Activated T-helper 1 cell treated with anti-CD3 and anti-CD28 coated beads, Interleukin-12 subunit alpha, Interleukin-12 subunit beta, Interleukin-2, Interleukin-4 antibody, amounts not matched to agents 30 ng/mL and 10 ng/mL and 1 ng/mL, durations not matched to agents 14 hours and 24 hours and 36 hours (primary cell): ENCODE data around the gene PCSK5. TPM values are rescaled to one million over a fixed set of nuclear protein-coding genes. Genes with fewer than 3 reads are reported as not detected.

Experiments
- DNase-seq: peaks from one replicate; pipeline ENCODE4 v3.0.0; 2021; ENCODE audit warnings: low spot score
- H3K27ac Mint-ChIP-seq: one replicate; pipeline ENCODE4 v1.8.0; 2021; ENCODE audit warnings: mild to moderate bottlenecking, mixed read lengths
- H3K27me3 Mint-ChIP-seq: one replicate; pipeline ENCODE4 v1.8.0; 2022; ENCODE audit warnings: mild to moderate bottlenecking, moderate library complexity, mixed read lengths; ENCODE audit not compliant: insufficient read depth
- H3K36me3 Mint-ChIP-seq: one replicate; pipeline ENCODE4 v1.8.0; 2021; ENCODE audit warnings: low read depth, mixed read lengths
- H3K4me1 Mint-ChIP-seq: one replicate; pipeline ENCODE4 v1.8.0; 2021; ENCODE audit warnings: low read depth, mixed read lengths
- H3K4me3 Mint-ChIP-seq: one replicate; pipeline ENCODE4 v1.8.0; 2021; ENCODE audit warnings: mild to moderate bottlenecking, moderate library complexity, mixed read lengths
- H3K9me3 Mint-ChIP-seq: one replicate; pipeline ENCODE4 v1.8.0; 2021; ENCODE audit warnings: mixed read lengths
- intact Hi-C: fragments of 100-400 bp; cut with micrococcal nuclease; formaldehyde crosslinking; loops from one replicate; pipeline ENCODE4 v1.15.1; 2024
- total RNA-seq: library from RNA; stranded (reverse); gene quantifications from 2 replicates; pipeline ENCODE4 v1.2.3, GENCODE V29; 2022

Gene PCSK5
- total RNA-seq, 1 donor from 2014 or later, result 3.3 TPM

DNA sequence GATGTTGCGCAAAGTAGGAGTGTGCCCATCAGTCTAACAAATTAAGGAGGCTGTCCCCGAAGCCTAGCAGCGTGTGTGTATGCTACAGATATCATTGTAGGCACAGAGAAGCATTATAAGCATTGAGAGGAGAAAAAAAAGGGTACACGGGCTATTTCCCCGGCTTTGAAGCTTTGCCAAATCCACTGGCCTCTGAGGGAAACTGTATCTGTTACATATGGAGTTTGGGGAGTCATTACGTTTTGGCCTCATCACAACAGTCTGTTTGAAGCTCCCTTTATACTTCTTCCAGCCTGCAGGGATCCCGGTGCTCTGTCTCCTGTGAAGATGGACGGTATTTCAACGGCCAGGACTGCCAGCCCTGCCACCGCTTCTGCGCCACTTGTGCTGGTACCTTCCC lies 297.8 kb downstream of the PCSK5 start:
- intact Hi-C loops, result no loop called here
- Mint-ChIP-seq H3K27ac (no peak overlapping the region), H3K9me3 (peaks cover 5% of the 10 kb centered on the region), H3K4me3 (no peak overlapping the region), H3K27me3 (no peaks in the 10 kb centered on the region), H3K36me3 (peaks cover 28% of the 10 kb centered on the region), H3K4me1 (peaks cover 22% of the 10 kb centered on the region)
- no peak for DNase-seq

DNA sequence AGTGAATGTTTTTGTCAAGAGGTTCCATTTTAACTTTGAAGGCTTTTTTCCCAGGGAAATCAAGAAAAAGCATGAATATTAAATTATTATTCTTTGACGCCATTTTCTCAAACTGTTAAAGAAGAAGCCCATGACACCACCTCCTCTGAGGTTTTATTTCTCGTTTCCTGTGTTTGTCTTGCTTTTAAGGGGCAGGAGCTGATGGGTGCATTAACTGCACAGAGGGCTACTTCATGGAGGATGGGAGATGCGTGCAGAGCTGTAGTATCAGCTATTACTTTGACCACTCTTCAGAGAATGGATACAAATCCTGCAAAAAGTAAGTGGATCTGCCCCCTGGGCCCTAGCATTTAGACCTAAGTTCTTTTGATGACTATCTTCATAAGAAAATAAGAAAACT lies 298.4 kb downstream of the PCSK5 start:
- peaks cover 5% of the 10 kb centered on the region for H3K9me3 Mint-ChIP-seq
- no peak overlapping the region for H3K4me3 Mint-ChIP-seq
- peaks cover 17% of the 10 kb centered on the region for H3K4me1 Mint-ChIP-seq
- H3K36me3 Mint-ChIP-seq, result peaks cover 27% of the 10 kb centered on the region
- no peak overlapping the region for H3K27ac Mint-ChIP-seq
- DNase-seq, result no peak
- H3K27me3 Mint-ChIP-seq, result no peaks in the 10 kb centered on the region
- intact Hi-C loops, result no loop called here

DNA sequence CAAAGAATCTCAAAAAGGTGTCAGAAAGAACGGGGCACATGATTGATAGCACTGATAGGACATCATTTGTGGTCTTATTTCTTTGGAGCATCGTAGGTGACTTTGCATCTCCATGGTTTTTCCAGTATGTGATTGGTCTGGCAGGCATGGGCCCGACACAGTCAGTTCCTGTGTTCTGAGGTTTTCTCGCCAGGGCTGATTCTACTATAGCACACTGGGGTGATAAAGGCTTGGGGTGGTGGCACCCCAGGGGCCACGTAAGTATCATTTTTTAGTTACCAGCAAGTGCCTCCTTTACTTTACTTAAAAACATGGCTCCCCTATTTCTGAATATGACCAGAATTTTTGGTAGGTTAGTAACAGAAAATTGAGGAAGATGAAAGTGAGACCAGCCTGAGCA lies 301.0 kb downstream of the PCSK5 start:
- Mint-ChIP-seq H3K4me3 (no peak overlapping the region), H3K9me3 (no peaks in the 10 kb centered on the region), H3K36me3 (peaks cover 20% of the 10 kb centered on the region), H3K27me3 (no peaks in the 10 kb centered on the region), H3K27ac (no peak overlapping the region), H3K4me1 (no peaks in the 10 kb centered on the region)
- intact Hi-C loops, result no loop called here
- no peak for DNase-seq

DNA sequence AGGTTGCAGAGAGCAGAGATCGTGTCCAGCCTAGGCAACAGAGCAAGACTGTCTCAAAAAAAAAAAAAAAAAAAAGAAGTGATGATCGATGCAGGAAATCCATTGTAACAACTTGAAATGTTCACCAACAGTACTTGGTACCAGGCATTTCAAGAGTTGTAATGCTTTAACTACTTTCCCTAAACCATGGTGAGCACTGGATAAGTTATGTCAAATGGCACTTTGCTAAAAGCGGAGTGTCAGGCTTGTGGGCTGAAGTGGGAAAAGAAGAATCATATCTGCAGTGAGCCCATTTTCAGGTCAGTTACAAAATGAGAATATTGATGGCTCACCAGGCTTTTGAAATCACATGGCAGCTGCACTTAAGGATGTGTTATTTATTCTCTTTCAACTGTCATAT lies 301.5 kb downstream of the PCSK5 start:
- H3K4me3 Mint-ChIP-seq, result no peak overlapping the region
- DNase-seq, result no peak
- no peak overlapping the region for H3K27ac Mint-ChIP-seq
- intact Hi-C loops, result no loop called here
- no peaks in the 10 kb centered on the region for H3K9me3 Mint-ChIP-seq
- no peaks in the 10 kb centered on the region for H3K27me3 Mint-ChIP-seq
- peaks cover 17% of the 10 kb centered on the region for H3K36me3 Mint-ChIP-seq
- no peaks in the 10 kb centered on the region for H3K4me1 Mint-ChIP-seq

DNA sequence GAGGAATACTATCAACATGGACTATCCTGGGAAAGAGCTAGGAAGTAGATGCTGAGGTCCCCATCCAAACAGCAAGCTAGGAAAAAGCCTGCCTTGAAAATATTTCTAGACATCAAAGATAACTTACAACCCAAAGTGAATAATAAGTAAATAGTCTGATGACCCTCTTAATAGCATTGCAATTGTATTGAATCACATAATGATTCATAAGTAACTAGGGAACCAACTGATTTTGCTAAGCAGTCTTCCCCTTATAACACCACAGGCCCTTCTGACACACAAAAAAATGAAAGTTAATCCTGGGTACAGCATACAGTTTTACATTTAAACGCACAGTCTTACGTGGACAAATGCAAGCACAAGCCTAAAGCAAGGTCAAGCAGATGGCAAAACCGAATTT lies 304.4 kb downstream of the PCSK5 start:
- H3K27ac Mint-ChIP-seq, result no peak overlapping the region
- no peaks in the 10 kb centered on the region for H3K4me1 Mint-ChIP-seq
- intact Hi-C loops, result no loop called here
- H3K27me3 Mint-ChIP-seq, result no peaks in the 10 kb centered on the region
- H3K36me3 Mint-ChIP-seq, result peaks cover 13% of the 10 kb centered on the region
- no peak for DNase-seq
- no peak overlapping the region for H3K4me3 Mint-ChIP-seq
- H3K9me3 Mint-ChIP-seq, result no peaks in the 10 kb centered on the region

DNA sequence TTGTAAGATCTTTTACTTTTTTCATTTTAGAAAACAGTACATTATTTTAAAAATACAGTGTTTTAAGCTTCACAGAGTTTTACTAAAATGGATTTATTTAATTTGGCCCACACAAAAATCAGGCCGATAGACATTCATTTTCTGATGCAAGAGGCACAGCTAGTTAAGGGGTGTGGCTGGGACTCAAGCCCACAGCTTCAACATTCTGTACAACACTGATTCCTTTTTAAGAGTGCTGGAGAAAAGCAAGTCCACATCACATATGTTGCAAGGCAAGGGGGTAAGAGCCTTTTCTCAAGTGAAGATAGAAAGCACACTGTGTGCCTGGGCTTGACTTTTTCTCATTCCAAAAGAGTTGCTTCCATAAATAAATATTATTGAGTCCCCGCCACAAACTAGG lies 307.9 kb downstream of the PCSK5 start:
- H3K4me1 Mint-ChIP-seq, result no peaks in the 10 kb centered on the region
- no peak overlapping the region for H3K27ac Mint-ChIP-seq
- no peaks in the 10 kb centered on the region for H3K9me3 Mint-ChIP-seq
- H3K36me3 Mint-ChIP-seq, result peaks cover under 1% of the 10 kb centered on the region
- intact Hi-C loops, result no loop called here
- H3K27me3 Mint-ChIP-seq, result no peaks in the 10 kb centered on the region
- H3K4me3 Mint-ChIP-seq, result no peak overlapping the region
- DNase-seq, result no peak

DNA sequence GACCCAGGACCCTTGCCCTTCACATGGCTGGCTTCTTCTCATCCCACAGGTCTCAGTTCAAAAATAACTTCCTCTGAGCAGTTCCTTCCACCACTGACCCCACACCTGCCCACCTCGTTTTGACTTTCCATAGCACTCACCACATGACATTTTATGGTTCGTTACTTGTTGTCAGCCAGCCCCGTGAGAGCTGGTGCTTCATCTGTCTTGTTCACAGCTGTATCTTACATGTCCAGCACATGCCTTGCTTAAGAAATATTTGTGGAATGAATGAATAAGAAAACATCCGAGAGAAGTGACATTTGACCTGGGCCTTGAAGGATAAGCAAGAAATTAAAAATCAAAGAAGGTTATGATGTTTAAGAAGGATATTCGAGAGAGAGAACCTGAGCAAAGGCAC lies 309.8 kb downstream of the PCSK5 start:
- no peak overlapping the region for H3K4me3 Mint-ChIP-seq
- no peak for DNase-seq
- no peaks in the 10 kb centered on the region for H3K4me1 Mint-ChIP-seq
- no peaks in the 10 kb centered on the region for H3K9me3 Mint-ChIP-seq
- intact Hi-C loops, result no loop called here
- no peaks in the 10 kb centered on the region for H3K36me3 Mint-ChIP-seq
- H3K27ac Mint-ChIP-seq, result no peak overlapping the region
- peaks cover 4% of the 10 kb centered on the region for H3K27me3 Mint-ChIP-seq

DNA sequence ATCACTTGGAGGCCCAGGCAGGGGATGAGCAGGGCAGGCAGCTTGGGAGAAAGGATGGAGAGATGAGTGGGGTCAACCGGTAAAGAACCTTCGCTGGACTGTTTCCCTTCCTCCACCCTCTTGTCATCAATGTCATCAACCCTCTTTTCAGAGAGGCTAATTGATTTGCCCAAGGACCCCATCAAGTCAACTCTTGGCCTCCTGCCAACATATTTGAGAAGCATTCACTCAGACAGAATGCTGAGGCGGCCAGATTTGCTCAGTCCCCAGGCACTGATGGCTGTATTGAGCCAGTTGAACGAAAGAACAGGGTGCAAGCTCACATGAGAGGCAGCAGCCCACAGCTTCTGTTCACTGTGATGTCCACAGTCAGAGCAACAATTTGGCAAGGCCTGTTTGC lies 310.3 kb downstream of the PCSK5 start:
- Mint-ChIP-seq H3K36me3 (no peaks in the 10 kb centered on the region), H3K4me3 (no peak overlapping the region), H3K4me1 (no peaks in the 10 kb centered on the region), H3K27me3 (peaks cover 4% of the 10 kb centered on the region), H3K9me3 (no peaks in the 10 kb centered on the region), H3K27ac (no peak overlapping the region)
- intact Hi-C loops, result no loop called here
- no peak for DNase-seq

DNA sequence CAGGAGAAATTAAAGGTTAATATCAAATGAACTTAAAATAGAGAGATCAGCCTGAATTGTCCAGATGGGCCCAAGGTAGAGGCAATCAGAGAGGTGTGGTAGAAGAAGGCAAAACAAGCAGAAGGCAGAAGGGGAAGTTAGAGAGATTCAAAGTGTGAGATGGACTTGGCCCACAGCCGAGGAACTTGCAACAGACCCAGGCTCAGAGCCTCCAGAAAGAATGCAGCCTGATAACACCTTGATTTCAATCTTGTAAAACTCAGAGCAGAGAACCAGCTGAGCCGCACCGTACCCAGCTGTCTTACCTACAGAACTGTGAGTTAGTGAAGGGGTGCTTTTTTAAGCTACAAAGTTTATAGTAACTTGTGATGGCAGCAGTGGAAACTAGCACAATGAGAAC lies 312.9 kb downstream of the PCSK5 start:
- peaks cover 7% of the 10 kb centered on the region for H3K27me3 Mint-ChIP-seq
- H3K4me1 Mint-ChIP-seq, result no peaks in the 10 kb centered on the region
- no peak overlapping the region for H3K4me3 Mint-ChIP-seq
- intact Hi-C loops, result no loop called here
- H3K36me3 Mint-ChIP-seq, result no peaks in the 10 kb centered on the region
- DNase-seq, result no peak
- H3K9me3 Mint-ChIP-seq, result no peaks in the 10 kb centered on the region
- H3K27ac Mint-ChIP-seq, result no peak overlapping the region

DNA sequence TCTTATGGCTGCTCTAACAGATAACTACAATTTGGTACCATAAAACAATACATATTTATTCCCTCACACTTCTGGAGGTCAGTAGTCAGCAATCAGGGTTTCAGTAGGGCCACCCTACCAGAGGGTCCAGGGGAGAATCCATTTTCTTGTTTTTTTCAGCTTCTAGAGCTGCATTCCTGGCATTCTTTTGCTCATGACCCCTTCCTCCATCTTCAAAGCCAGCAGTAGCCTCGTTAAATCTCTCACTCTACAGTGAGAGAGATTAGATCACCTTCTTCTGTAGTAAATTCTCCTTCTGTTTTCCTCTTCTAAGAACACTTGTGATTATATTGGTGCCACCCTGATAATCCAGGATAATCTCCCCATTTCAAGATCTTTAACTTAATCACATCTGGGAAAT lies 316.3 kb downstream of the PCSK5 start:
- intact Hi-C loops, result no loop called here
- no peak overlapping the region for H3K4me3 Mint-ChIP-seq
- H3K4me1 Mint-ChIP-seq, result no peaks in the 10 kb centered on the region
- H3K9me3 Mint-ChIP-seq, result no peaks in the 10 kb centered on the region
- H3K27ac Mint-ChIP-seq, result no peak overlapping the region
- H3K36me3 Mint-ChIP-seq, result no peaks in the 10 kb centered on the region
- no peak for DNase-seq
- peaks cover 15% of the 10 kb centered on the region for H3K27me3 Mint-ChIP-seq

DNA sequence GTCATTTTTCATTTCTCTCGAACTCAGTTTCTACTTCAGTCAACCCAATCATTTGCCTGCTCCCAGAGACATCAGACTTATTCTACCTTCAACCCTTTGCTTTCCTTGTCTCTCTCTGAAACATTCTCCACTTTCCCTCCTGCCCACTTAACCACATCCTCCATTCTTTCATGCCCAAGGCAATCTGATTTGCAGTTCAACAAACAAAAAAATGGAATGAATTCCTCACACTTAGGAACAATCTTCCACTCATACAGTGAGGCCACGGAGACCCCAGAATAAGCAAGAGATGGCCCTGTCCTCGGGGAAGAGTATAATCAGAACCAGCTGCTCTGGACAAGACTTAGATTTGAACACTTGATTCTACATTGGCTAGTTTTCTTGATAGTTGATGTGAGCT lies 323.3 kb downstream of the PCSK5 start:
- peaks cover 10% of the 10 kb centered on the region for H3K27me3 Mint-ChIP-seq
- H3K36me3 Mint-ChIP-seq, result no peaks in the 10 kb centered on the region
- intact Hi-C loops, result no loop called here
- H3K9me3 Mint-ChIP-seq, result no peaks in the 10 kb centered on the region
- no peak for DNase-seq
- H3K4me1 Mint-ChIP-seq, result no peaks in the 10 kb centered on the region
- no peak overlapping the region for H3K27ac Mint-ChIP-seq
- H3K4me3 Mint-ChIP-seq, result no peak overlapping the region

DNA sequence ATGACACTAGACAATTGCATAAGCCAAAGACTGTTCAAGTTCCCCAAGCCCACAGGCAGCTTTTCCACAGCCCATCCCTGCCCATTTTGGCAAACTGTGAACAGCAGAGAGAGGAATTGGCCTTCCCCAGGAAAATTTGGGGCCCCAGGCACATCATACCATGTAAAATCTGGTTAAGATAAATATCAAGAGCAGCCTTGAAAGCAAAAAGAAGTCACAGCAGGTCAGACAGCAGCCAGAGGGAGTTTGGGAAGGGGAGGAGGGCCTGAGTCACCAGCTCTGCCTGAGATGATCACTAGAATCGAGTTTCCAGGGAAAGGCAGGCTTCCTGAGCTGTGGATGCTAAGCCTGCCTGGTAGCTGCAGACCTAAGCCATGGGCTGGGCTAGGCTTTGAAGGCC lies 324.6 kb downstream of the PCSK5 start:
- Mint-ChIP-seq H3K27ac (no peak overlapping the region), H3K9me3 (no peaks in the 10 kb centered on the region), H3K27me3 (peaks cover 4% of the 10 kb centered on the region), H3K36me3 (no peaks in the 10 kb centered on the region), H3K4me3 (no peak overlapping the region), H3K4me1 (no peaks in the 10 kb centered on the region)
- no peak for DNase-seq
- intact Hi-C loops, result no loop called here

DNA sequence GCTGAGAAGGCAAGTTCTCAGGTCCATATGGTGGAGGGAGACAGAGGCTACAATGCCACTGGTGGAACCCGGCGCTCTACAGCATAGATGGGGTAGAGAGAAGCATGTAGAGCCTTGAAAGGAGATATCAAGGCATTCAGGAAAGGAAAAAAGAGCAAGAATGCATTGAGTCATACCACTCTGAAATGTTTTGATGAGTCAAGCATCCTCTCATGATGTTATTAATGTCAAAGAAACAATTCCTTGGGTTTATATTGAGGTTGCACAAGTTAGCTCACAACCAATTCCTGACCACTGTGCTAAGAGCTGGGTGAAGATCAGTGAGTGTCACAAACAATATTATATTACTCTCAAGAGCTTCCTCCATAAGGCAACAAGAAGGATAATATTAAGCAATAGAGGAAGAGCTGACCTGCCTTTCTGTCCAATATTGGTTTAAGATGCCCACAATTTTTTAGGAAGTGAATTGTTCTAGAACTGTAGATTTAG lies 325.7 kb downstream of the PCSK5 start:
- peaks cover 4% of the 10 kb centered on the region for H3K27me3 Mint-ChIP-seq

DNA sequence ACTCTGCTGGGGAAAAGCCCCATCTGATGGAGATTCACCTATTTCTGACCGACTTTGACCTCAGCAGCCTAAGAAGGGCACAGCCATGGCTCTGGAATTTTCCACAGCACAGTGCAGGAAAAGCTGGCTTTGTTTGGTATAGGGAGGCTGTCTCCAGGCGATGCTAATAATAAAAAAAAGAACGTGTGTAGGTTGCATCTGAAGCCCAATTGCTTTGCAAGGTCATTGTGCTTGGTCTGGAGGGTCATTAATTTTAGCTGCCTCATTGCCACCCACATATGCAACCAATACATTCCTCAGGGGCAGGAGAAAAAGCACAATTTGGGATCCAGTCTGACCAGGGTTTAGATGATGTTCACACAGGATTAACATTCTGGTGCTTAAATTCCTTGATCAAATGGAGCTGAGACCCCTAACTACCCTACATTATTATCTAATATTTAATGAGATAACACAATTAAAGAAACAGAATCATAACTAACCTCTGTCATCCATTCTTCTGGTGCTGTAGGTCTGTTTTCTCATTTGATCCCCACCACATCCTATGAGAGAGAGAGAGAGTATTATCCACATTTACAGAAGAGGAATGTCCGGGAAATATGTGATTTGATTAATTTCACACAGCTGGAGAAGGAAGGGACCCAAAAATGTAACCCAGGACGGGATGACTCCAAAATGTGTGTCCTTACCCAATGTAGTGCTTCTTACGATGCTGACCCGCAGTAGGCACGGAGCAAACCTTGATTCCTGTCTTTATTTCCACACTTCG lies 327.8 kb downstream of the PCSK5 start:
- H3K4me1 Mint-ChIP-seq, result no peaks in the 10 kb centered on the region
- H3K4me3 Mint-ChIP-seq, result no peak overlapping the region
- DNase-seq, result no peak
- peaks cover 6% of the 10 kb centered on the region for H3K27me3 Mint-ChIP-seq
- H3K27ac Mint-ChIP-seq, result no peak overlapping the region
- H3K36me3 Mint-ChIP-seq, result no peaks in the 10 kb centered on the region
- H3K9me3 Mint-ChIP-seq, result peaks cover 2% of the 10 kb centered on the region
- intact Hi-C loops, result no loop called here

More for the DNA sequence above, 325.7 kb downstream of the PCSK5 start:
- H3K27ac Mint-ChIP-seq, result no peak overlapping the region
- no peaks in the 10 kb centered on the region for H3K9me3 Mint-ChIP-seq
- no peaks in the 10 kb centered on the region for H3K4me1 Mint-ChIP-seq
- DNase-seq, result no peak
- no peak overlapping the region for H3K4me3 Mint-ChIP-seq
- intact Hi-C loops, result no loop called here
- H3K36me3 Mint-ChIP-seq, result no peaks in the 10 kb centered on the region
